Measurements from ENCODE around the gene FAM25A. TPM values are rescaled to one million over a fixed set of nuclear protein-coding genes. Genes with fewer than 3 reads are reported as not detected.

FAM25A gene
- total RNA-seq, 6 donors from 2014 or later, result not detected

DNA sequence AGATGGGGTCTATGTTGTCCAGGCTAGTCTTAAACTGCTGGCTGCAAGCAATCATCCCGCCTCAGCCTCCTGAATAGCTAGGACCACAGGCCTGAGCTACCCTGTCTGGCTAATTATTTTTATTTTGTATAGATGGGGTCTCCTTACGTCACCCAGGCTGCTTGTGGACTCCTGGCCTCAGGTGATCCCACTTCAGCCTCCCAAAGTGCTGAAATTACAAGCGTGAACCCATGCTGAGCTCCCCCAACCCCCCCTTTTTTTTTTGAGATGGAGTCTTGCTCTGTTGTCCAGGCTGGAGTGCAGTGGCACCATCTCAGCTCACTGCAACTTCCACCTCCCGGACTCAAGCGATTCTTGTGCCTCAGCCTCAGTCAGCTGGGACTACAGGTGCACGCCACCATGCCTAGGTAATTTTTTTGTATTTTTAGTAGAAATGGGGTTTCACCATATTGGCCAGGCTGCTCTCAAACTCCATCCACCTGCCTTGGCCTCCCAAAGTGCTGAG, 25.4 kb downstream of the FAM25A start:
- Histone ChIP-seq H3K4me3 (no peak overlapping the region), H3K27ac (no peak overlapping the region), H3K4me1 (no peaks in the 10 kb centered on the region), H3K27me3 (no peaks in the 10 kb centered on the region), H3K9me3 (no peaks in the 10 kb centered on the region), H3K36me3 (peaks cover 0 to 57% (median 20%) of the 10 kb centered on the region in 4 donors)
- 78 to 94% methylated on average over 6 of the region's 6 CpGs for WGBS, 2 donors
- TF ChIP-seq EP300 (IDR thresholded peaks at IDR 0.05) (no peak), POLR2AphosphoS5 (IDR thresholded peaks at IDR 0.05) (no peak), POLR2A (IDR thresholded peaks at IDR 0.05) (no peak)
- TF ChIP-seq, protein P1, sequence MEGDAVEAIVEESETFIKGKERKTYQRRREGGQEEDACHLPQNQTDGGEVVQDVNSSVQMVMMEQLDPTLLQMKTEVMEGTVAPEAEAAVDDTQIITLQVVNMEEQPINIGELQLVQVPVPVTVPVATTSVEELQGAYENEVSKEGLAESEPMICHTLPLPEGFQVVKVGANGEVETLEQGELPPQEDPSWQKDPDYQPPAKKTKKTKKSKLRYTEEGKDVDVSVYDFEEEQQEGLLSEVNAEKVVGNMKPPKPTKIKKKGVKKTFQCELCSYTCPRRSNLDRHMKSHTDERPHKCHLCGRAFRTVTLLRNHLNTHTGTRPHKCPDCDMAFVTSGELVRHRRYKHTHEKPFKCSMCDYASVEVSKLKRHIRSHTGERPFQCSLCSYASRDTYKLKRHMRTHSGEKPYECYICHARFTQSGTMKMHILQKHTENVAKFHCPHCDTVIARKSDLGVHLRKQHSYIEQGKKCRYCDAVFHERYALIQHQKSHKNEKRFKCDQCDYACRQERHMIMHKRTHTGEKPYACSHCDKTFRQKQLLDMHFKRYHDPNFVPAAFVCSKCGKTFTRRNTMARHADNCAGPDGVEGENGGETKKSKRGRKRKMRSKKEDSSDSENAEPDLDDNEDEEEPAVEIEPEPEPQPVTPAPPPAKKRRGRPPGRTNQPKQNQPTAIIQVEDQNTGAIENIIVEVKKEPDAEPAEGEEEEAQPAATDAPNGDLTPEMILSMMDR (IDR thresholded peaks at IDR 0.05), result no peak
- ATAC-seq (ENCODE audit: low FRiP score in 2 of 2) (no peak), DNase-seq (no peak)

DNA sequence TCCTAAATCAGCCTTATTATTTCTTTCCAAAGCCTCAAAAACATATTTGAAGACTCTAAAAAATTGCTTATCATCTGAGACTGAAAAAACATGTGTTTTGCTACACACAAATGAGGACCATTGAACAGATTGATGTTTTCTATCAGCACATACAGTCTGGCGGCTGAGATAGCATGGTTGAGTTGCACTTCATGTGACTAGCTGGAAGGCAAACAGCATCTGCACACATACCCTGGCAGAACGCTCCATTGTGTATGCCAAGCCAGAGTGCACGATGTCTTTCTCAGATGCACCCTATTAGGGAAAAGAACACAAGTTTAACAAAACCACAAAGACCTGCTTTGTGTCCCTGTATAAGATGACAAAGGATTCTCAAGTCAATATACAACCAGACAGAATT, 33.0 kb downstream of the FAM25A start:
- H3K4me1 ChIP-seq, result peaks cover 3 to 21% (median 6%) of the 10 kb centered on the region in 4 donors
- H3K9me3 ChIP-seq, result no peaks in the 10 kb centered on the region
- H3K4me3 ChIP-seq, result no peak overlapping the region
- 79 to 88% methylated on average over 3 of the region's 3 CpGs for WGBS, 2 donors
- ATAC-seq (ENCODE audit: low FRiP score in 2 of 2) (no peak), DNase-seq (no peak)
- H3K27me3 ChIP-seq, result no peaks in the 10 kb centered on the region
- peaks cover 4 to 96% (median 54%) of the 10 kb centered on the region in 4 donors for H3K36me3 ChIP-seq
- TF ChIP-seq EP300 (IDR thresholded peaks at IDR 0.05) (no peak), POLR2AphosphoS5 (IDR thresholded peaks at IDR 0.05) (peak in 1 of 2 donors; percentile 54)
- H3K27ac ChIP-seq, result no peak overlapping the region

DNA sequence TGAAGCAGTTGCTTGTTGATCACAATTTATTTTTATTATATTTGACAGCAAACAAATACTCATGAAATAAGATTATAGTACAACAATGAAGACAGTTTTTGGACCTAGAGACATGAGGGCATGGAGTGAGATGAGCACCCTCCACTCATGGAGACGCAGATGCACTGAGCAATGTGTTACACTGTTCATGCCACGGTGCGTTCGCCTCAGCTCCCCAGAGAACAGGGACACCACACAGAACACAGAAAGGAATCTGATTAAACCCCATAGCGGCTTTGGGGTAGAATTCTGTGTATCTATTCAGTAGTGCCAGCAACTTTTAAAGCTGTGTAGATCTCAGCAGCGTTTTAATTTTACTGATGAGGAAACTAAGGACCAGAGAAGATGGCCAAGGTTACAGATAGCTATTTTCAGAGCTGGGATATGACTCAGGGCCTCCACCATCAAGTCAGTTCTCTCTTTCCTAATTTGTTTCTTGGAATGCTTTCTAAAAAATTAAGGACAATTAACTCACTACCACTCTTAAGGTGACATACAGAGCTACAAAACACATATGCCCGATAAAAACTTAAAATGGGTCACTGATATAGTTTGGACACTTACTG, 33.6 kb downstream of the FAM25A start:
- ATAC-seq (ENCODE audit: low FRiP score in 2 of 2), result no peak
- Histone ChIP-seq H3K27me3 (no peaks in the 10 kb centered on the region), H3K27ac (peak overlapping the region in 1 of 4 donors; percentile 53), H3K4me3 (no peak overlapping the region), H3K4me1 (peaks cover 3 to 21% (median 6%) of the 10 kb centered on the region in 4 donors), H3K36me3 (peaks cover 10 to 96% (median 58%) of the 10 kb centered on the region in 4 donors), H3K9me3 (no peaks in the 10 kb centered on the region)
- TF ChIP-seq EP300 (IDR thresholded peaks at IDR 0.05) (no peak), POLR2AphosphoS5 (IDR thresholded peaks at IDR 0.05) (no peak), POLR2A (IDR thresholded peaks at IDR 0.05) (no peak)
- TF ChIP-seq, protein P1 (IDR thresholded peaks at IDR 0.05), result no peak
- DNase-seq, result no peak
- WGBS, 2 donors, result 90 to 91% methylated on average over 7 of the region's 7 CpGs

DNA sequence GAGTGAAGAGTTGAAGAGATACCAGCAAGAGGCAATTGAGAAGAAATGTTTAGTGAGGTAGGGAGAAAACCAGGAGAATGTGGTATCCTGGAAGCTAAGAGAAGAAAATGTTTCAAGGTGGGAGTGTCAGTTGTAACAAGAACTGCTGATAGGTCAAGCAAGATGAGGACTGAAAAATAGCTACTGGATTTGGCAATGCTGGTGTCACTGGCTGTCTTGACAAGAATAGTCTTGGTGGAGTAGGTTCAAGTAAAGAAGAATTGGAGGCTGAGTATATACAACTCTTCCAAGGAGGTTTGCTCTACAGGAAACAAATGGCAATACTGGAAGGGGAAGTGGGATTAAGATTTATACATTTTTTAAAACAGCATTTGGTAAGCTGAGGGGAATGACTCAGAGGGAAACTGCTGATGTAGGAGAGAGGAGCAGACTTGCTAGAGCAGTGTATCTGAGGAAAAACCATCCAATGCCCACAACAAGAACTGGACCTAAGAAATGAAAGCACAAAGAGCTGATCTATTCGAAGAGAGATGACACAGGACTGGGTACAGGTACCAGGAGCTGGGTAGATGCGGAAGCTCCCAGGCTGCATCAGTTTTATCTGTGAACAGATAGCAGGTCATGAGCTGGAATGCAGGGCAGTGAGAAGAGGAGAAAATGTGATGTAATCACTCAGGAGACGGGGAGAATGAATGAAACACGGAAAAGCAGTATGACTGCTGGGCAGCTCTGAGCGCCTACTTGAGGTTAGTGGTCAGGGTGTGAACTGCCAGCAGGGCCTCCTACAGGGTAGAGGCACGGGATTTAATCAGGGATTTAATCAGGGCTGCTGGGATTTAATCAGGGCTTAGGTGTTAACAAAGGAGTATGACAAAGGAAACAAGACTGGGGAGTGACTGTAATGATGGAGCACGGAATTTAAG, 34.5 kb downstream of the FAM25A start:
- Histone ChIP-seq H3K27ac (peak overlapping the region in 3 of 4 donors; percentile 2 to 53 (median 4)), H3K27me3 (no peaks in the 10 kb centered on the region), H3K9me3 (no peaks in the 10 kb centered on the region), H3K4me1 (peaks cover 3 to 21% (median 6%) of the 10 kb centered on the region in 4 donors), H3K36me3 (peaks cover 12 to 96% (median 64%) of the 10 kb centered on the region in 4 donors), H3K4me3 (no peak overlapping the region)
- DNase-seq (no peak), ATAC-seq (ENCODE audit: low FRiP score in 2 of 2) (peak in 1 of 2 donors; percentile 84)
- TF ChIP-seq, protein P1 (IDR thresholded peaks at IDR 0.05), result peak in 1 of 6 experiments; percentile 24
- TF ChIP-seq POLR2A (IDR thresholded peaks at IDR 0.05), result no peak
- TF ChIP-seq EP300 (IDR thresholded peaks at IDR 0.05), result no peak
- no peak for TF ChIP-seq POLR2AphosphoS5 (IDR thresholded peaks at IDR 0.05)
- WGBS, 2 donors, result 52 to 61% methylated on average over 7 of the region's 7 CpGs

DNA sequence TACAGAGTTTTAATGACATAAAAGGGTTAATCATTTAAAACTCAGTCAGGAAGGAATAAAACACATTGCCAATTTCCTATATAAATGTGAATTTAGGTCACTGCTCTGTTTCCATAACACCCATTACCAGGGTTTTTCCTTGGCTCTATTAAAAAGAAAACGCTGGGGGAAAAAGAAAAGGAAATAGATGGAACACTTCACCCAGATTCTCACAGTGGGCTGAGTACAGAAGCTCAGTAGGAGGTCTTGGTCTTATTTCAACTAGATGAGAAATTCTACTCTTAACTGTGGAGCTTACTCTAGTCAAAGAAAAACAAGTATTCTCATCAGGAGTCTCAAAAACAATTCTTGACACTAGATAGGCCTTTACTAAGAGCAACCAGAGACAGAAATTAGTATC, 38.1 kb downstream of the FAM25A start:
- DNase-seq (no peak), ATAC-seq (ENCODE audit: low FRiP score in 2 of 2) (no peak)
- 50 to 72% methylated on average over 1 of the region's 1 CpG for WGBS, 2 donors
- H3K9me3 ChIP-seq, result no peaks in the 10 kb centered on the region
- no peak for TF ChIP-seq EP300 (IDR thresholded peaks at IDR 0.05)
- TF ChIP-seq, protein P1 (IDR thresholded peaks at IDR 0.05), result no peak
- TF ChIP-seq POLR2A (IDR thresholded peaks at IDR 0.05), result no peak
- TF ChIP-seq POLR2AphosphoS5 (IDR thresholded peaks at IDR 0.05), result no peak
- H3K36me3 ChIP-seq, result peaks cover 25 to 98% (median 75%) of the 10 kb centered on the region in 4 donors
- peaks cover 3 to 16% (median 6%) of the 10 kb centered on the region in 4 donors for H3K4me1 ChIP-seq
- no peak overlapping the region for H3K27ac ChIP-seq
- no peaks in the 10 kb centered on the region for H3K27me3 ChIP-seq
- H3K4me3 ChIP-seq, result no peak overlapping the region
